GM19463 (cell line): ENCODE data around the gene SSBP1.
"Not testable (repeated sequence)": the region's sequence is repeated elsewhere in the genome, so short reads cannot be mapped to it uniquely, and the experiment has no call there.

Experiments used
- ATAC-seq: cut with Tn5 transposase; IDR thresholded peaks from one replicate; pipeline ENCODE4 v1.9.1; 2021; ENCODE audit warnings: mild to moderate bottlenecking, moderate library complexity; ENCODE audit not compliant: unreplicated experiment

Gene SSBP1, protein sequence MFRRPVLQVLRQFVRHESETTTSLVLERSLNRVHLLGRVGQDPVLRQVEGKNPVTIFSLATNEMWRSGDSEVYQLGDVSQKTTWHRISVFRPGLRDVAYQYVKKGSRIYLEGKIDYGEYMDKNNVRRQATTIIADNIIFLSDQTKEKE

GRCh38 chr7:141737836-141738591 lies at the start of gene SSBP1:
TSS of gene SSBP1 (plus strand) at chr7:141738358. CDS start at chr7:141739167, 809 bp downstream.
- ATAC-seq: peak; percentile 89

- not testable (repeated sequence) for ATAC-seq
Measured at GRCh38 chr7:141689072-141689825, 48.9 kb upstream of the SSBP1 start.

GRCh38 chr7:141691540-141691939 lies 46.6 kb upstream of the SSBP1 start:
- ATAC-seq: no peak

DNA sequence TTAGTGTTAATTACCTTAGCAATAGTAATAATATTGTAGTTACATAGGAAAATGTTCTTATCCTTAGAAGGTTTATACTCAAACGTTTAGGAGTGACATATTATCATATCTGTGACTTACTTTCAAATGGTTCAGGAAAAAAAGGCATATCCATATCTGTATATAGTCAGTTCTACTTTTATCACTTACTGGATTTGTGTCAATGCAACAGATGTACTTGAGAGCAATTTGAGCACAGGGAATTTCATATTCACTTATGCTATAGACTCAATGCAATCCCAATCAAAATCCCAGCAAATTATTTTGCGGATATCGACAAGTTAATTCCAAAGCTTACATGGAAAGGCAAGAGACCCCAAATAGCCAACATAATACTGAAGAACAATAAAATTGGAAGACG lies 46.2 kb upstream of the SSBP1 start:
- ATAC-seq: no peak

- no peak for ATAC-seq
Measured at GRCh38 chr7:141693082-141693481, 45.1 kb upstream of the SSBP1 start.

GRCh38 chr7:141695803-141696289 lies 42.3 kb upstream of the SSBP1 start:
- no peak for ATAC-seq

DNA sequence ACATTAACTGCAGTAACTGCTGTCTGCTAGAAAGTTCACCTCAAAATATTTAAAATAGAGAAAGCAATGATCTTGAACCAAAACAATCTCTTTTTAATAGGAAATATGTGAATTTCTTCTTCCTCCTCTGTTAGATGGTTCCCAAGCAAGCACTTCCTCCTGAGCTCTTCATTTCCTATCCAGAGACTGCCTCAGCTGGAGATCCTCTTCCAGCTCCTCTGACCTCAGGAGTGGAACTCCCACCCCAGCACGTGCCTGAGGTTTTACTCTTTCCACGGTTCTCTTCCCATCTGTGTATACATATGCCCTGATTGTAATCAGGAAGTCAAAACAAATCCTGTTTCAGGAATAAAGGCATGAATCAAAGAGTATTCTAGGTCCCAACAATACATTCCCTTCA lies 41.8 kb upstream of the SSBP1 start:
- ATAC-seq: no peak

DNA sequence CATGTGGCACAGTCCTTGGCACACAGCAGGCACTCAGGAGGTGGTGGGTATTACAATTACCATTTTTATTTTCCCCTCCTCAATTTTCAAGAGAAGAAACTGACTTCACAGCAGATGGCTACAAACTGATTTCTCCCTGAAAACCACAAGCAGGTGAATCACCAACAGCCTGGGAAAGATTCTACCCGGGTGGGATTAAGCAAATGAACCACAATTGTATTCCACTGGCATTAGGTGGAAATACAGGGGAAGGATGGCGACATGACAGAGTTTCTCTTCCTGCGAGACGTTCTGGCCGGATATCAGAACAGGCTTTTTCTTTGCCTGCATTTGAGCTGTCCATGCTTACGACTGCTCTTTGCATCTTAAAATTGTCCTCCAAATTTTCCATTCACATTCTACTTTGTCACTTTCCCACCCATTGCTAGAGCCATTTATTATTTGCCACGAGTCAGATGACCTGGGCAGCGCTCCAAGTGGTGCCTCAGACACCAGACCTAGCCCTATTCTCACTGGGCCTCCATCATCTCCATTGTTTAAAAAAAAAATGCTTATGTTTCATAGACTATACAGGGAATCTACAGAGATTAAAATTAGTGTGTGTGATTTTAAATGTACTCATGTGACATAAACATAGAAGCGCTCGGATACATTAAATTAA lies 40.8 kb upstream of the SSBP1 start:
- ATAC-seq: no peak

GRCh38 chr7:141698247-141699015 lies 39.7 kb upstream of the SSBP1 start:
- ATAC-seq: no peak

GRCh38 chr7:141699860-141700259 lies 38.3 kb upstream of the SSBP1 start:
- ATAC-seq: no peak

- ATAC-seq: no peak
Measured at GRCh38 chr7:141700296-141700847, 37.8 kb upstream of the SSBP1 start.

DNA sequence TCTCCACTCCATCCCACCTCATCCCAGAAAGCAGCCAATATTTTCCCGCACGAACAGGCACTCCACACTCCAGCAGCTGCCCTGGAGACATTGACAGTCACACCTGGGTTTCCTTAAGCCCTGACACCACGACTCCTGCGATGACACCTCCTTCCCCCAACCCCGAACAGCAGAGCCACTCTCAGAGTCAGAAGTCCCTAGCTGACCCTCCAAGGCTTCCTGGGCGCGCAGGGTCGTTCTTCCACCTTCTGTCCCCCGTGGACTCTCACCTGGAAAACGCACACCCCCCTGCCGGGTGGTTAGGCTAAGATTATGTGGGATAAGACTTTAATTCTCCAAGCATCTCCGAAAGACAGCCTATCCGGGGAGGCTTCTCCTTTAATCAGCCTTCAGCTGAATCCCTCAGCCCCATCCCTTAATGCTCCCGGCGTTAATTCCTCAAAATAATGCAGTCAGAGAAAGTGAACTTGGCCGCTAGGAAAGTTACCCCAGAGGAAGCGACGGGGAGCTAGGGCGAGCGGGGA lies 37.2 kb upstream of the SSBP1 start:
- no peak for ATAC-seq

DNA sequence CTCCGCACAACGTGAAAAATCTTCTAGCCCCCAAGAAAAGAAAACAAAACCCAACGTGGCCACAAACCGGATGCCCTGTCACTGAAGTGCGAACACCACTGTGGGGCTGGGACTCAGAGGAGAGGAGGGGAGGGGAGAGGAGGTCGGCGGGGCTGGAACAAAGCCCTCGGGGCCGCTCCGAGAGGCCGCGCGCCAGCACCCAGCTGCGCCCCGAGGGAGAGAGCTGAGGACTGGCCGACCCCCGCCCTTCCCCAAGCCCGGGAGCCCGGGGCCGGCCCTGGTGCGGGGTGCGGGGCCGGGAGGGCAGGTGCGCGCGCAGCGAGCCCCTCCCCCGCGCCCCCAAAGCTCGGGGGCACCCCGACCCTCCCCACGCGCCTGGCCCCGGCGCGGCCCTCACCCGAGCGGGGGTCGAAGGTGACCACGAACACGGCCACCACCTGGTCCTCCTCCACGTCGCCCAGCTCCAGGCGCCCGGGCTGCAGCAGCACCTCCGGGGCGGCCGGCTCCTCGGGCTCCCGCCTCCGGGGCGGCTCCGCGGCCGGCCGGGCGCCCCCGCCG lies 36.6 kb upstream of the SSBP1 start:
- peak; percentile 79 for ATAC-seq

GRCh38 chr7:141702047-141702567 lies 36.1 kb upstream of the SSBP1 start, which contains the start of gene DENND11:
TSS of gene DENND11 (minus strand) at chr7:141702166. CDS start at chr7:141702153, 13 bp downstream.
- peak; percentile 77 for ATAC-seq

GRCh38 chr7:141702892-141703291 lies 35.3 kb upstream of the SSBP1 start:
- no peak for ATAC-seq

DNA sequence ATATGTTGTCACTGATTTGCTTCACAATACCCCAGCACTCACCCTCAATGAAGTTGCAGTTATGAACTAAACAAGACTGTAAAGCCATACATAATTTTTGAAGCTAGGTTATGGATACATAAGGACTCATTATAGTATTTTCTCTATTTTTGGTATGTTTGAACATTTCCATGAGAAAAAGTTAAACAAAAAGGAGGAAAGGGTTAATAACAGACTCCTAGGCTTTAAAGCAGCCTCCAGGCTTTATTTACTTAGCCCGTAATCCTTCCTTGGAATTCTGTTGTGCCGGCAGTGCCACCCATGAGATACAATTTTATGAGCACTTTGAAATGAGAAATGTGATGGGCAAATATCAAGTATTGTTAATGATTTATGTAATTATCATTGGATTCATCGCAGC lies 34.0 kb upstream of the SSBP1 start:
- no peak for ATAC-seq

- ATAC-seq: no peak
Measured at GRCh38 chr7:141704741-141705140, 33.4 kb upstream of the SSBP1 start.

GRCh38 chr7:141706239-141707064 lies 31.7 kb upstream of the SSBP1 start:
- no peak for ATAC-seq
